WTC11 (cell line): ENCODE measurements around the gene FFAR1.
"Not testable (repeated sequence)": the region's sequence is repeated elsewhere in the genome, so short reads cannot be mapped to it uniquely, and the experiment has no call there.

Experiments
- ESRRA ChIP-seq: sonication (generic); formaldehyde crosslinking; IDR thresholded peaks from 2 replicates; pipeline ENCODE4 v1.8.1; 2022; ENCODE audit warnings: mild to moderate bottlenecking, missing genetic modification reagents, borderline replicate concordance
- ZNF281 ChIP-seq: sonication (generic); formaldehyde crosslinking; IDR thresholded peaks from 2 replicates; pipeline ENCODE4 v1.8.0; 2023; ENCODE audit warnings: mild to moderate bottlenecking, missing genetic modification reagents

- not testable (repeated sequence) for TF ChIP-seq ESRRA, ZNF281 (CRISPR knock-in tag)
Observed at GRCh38 chr19:35358834-35359233, 11.1 kb downstream of the FFAR1 start.
